ENCODE measurements around the gene SMCO2. TPM values are rescaled to one million over a fixed set of nuclear protein-coding genes. Genes with fewer than 3 reads are reported as not detected.

Gene SMCO2
- total and polyA plus RNA-seq, 7 experiments from 2014 or later = 0.99 TPM; not detected in 6

DNA sequence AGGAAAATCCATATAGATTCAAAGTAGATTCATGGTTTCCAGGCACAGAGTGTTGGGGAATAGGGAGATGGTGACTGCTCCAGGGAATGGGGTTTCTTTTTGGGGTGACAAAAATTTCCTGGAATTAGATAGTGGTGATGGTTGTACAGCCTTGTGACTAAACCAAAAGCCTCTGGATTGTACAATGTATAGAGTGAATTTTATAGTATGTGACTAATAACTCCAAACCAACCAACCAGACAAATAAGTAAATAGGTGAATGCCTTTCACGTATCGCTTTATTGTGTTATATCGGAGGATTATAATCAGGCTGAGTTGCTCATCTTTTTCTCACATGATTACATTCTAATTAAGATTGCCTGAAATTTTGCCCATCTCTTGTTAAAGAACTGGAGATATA is 52.8 kb downstream of the SMCO2 start:
- Histone ChIP-seq H3K36me3 (ENCODE audit: control insufficient read depth in 2 of 3, insufficient read depth in 3 of 3, low read length in 3 of 3) (no peaks in the 10 kb centered on the region), H3K4me3 (ENCODE audit: low read length) (no peak overlapping the region), H3K27ac (ENCODE audit: low read depth, low read length) (no peak overlapping the region), H3K9me3 (ENCODE audit: control insufficient read depth in 2 of 3, low read length in 3 of 3) (no peaks in the 10 kb centered on the region), H3K27me3 (ENCODE audit: control insufficient read depth in 2 of 2, insufficient read depth in 2 of 2, low read length in 2 of 2) (no peaks in the 10 kb centered on the region), H3K4me1 (ENCODE audit: control insufficient read depth in 2 of 2, insufficient read depth in 2 of 2, low read length in 2 of 2) (no peaks in the 10 kb centered on the region)
- Mint-ChIP-seq H3K36me3 (peaks cover 0 to 30% (median 0%) of the 10 kb centered on the region in 5 donors), H3K27me3 (peaks cover 0 to 24% (median 10%) of the 10 kb centered on the region in 5 donors), H3K27ac (no peak overlapping the region), H3K9me3 (peaks cover 0 to 12% (median 0%) of the 10 kb centered on the region in 11 donors), H3K4me1 (peaks cover 0 to 39% (median 11%) of the 10 kb centered on the region in 7 donors), H3K4me3 (no peak overlapping the region)
- CTCF ChIA-PET = no interaction called here
- no peak for ATAC-seq
- intact Hi-C loops (cut with micrococcal nuclease) = loop anchor here in 1 of 2 donors (10.0 kb wide), 1 partner anchor 65 kb away; no protein-coding TSS in a partner anchor
- POLR2A ChIA-PET = no interaction called here
- DNase-seq = no peak

DNA sequence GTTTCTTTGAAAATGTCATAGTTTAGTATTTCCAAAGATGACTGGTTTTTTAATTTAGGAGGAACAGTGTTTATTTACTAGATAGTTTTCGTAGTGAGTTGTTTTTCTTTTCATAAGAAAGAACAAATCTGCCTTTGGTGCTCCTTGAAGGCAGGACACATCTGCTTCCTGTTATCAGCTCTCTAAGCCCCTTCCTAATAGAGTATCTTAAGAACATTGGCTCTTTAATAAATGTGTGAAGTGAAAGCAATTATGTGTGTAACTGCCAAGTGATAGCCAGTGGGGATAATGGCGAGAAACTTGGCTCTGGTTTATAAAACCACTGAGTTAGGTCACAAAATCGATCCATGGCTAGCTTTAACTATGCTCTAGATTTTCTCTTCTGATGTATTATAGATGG is 54.0 kb downstream of the SMCO2 start:
- Mint-ChIP-seq H3K9me3 (peaks cover 0 to 12% (median 0%) of the 10 kb centered on the region in 11 donors), H3K4me1 (peaks cover 0 to 39% (median 11%) of the 10 kb centered on the region in 7 donors), H3K4me3 (no peak overlapping the region), H3K36me3 (peaks cover 0 to 24% (median 0%) of the 10 kb centered on the region in 5 donors), H3K27ac (no peak overlapping the region), H3K27me3 (peaks cover 0 to 24% (median 10%) of the 10 kb centered on the region in 5 donors)
- Histone ChIP-seq H3K9me3 (ENCODE audit: control insufficient read depth in 2 of 3, low read length in 3 of 3) (no peaks in the 10 kb centered on the region), H3K4me1 (ENCODE audit: control insufficient read depth in 2 of 2, insufficient read depth in 2 of 2, low read length in 2 of 2) (no peaks in the 10 kb centered on the region), H3K36me3 (ENCODE audit: control insufficient read depth in 2 of 3, insufficient read depth in 3 of 3, low read length in 3 of 3) (no peaks in the 10 kb centered on the region), H3K27ac (ENCODE audit: low read depth, low read length) (no peak overlapping the region), H3K4me3 (ENCODE audit: low read length) (no peak overlapping the region), H3K27me3 (ENCODE audit: control insufficient read depth in 2 of 2, insufficient read depth in 2 of 2, low read length in 2 of 2) (no peaks in the 10 kb centered on the region)
- ChIA-PET POLR2A (no interaction called here), CTCF (no interaction called here)
- DNase-seq (no peak), ATAC-seq (no peak)
- intact Hi-C loops (cut with micrococcal nuclease) = no loop called here

DNA sequence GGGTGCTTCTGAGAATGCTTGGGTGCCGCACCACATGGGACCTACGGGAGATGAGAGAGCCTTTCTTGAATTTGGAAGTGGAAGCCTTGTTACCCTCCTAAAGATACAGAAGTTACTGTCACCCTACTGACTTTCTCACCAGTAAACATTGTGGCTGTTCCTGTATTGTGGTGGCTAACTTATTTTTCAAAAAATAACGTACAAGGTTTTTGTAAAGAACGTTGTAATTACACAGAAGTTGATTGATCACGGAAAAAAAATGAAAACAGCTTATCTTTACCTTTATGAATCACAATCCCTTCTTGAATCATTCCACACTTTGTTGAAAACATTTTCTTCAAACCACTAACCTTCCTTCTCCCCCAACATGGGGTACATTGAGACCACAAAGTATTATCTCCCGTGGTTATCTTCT is 55.5 kb downstream of the SMCO2 start:
- Histone ChIP-seq H3K27ac (ENCODE audit: low read depth, low read length) (no peak overlapping the region), H3K9me3 (ENCODE audit: control insufficient read depth in 2 of 3, low read length in 3 of 3) (no peaks in the 10 kb centered on the region), H3K4me3 (ENCODE audit: low read length) (no peak overlapping the region), H3K4me1 (ENCODE audit: control insufficient read depth in 2 of 2, insufficient read depth in 2 of 2, low read length in 2 of 2) (no peaks in the 10 kb centered on the region), H3K27me3 (ENCODE audit: control insufficient read depth in 2 of 2, insufficient read depth in 2 of 2, low read length in 2 of 2) (no peaks in the 10 kb centered on the region), H3K36me3 (ENCODE audit: control insufficient read depth in 2 of 3, insufficient read depth in 3 of 3, low read length in 3 of 3) (no peaks in the 10 kb centered on the region)
- ChIA-PET POLR2A (no interaction called here), CTCF (no interaction called here)
- ATAC-seq = no peak
- H3K27me3 Mint-ChIP-seq = peaks cover 0 to 19% (median 10%) of the 10 kb centered on the region in 5 donors
- peaks cover 0 to 18% (median 0%) of the 10 kb centered on the region in 11 donors for H3K9me3 Mint-ChIP-seq
- H3K27ac Mint-ChIP-seq = peak overlapping the region in 3 of 9 donors; percentile 6 to 83 (median 28)
- no peak for DNase-seq
- peak overlapping the region in 7 of 10 donors; percentile 6 to 62 (median 12) for H3K4me3 Mint-ChIP-seq
- intact Hi-C loops (cut with micrococcal nuclease) = no loop called here
- peaks cover 0 to 24% (median 0%) of the 10 kb centered on the region in 5 donors for H3K36me3 Mint-ChIP-seq
- H3K4me1 Mint-ChIP-seq = peaks cover 0 to 39% (median 11%) of the 10 kb centered on the region in 7 donors

DNA sequence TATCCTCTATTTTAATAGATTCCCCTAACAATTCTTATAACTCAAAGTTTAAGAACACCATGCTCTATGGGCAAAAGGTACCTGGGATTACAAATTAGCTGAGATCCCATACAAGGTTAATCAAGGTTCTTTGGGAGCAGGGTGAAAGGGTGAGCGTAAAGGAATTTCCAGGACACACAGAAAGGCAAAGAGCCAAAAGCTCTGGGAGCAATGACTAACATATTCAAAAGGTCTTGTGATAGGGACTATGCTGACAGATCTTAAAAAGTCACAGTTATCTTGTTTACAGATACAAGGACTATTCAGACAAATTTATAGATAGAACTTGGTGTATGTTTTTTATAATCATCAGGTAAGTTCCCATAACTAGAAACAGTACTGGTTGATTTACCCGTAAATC is 58.0 kb downstream of the SMCO2 start:
- Histone ChIP-seq H3K9me3 (ENCODE audit: control insufficient read depth in 2 of 3, low read length in 3 of 3) (no peaks in the 10 kb centered on the region), H3K4me1 (ENCODE audit: control insufficient read depth in 2 of 2, insufficient read depth in 2 of 2, low read length in 2 of 2) (no peaks in the 10 kb centered on the region), H3K4me3 (ENCODE audit: low read length) (no peak overlapping the region), H3K36me3 (ENCODE audit: control insufficient read depth in 2 of 3, insufficient read depth in 3 of 3, low read length in 3 of 3) (no peaks in the 10 kb centered on the region), H3K27ac (ENCODE audit: low read depth, low read length) (no peak overlapping the region), H3K27me3 (ENCODE audit: control insufficient read depth in 2 of 2, insufficient read depth in 2 of 2, low read length in 2 of 2) (no peaks in the 10 kb centered on the region)
- Mint-ChIP-seq H3K36me3 (peaks cover 0 to 11% (median 0%) of the 10 kb centered on the region in 5 donors), H3K9me3 (peaks cover 0 to 8% (median 0%) of the 10 kb centered on the region in 11 donors), H3K4me3 (no peak overlapping the region), H3K4me1 (peaks cover 0 to 17% (median 11%) of the 10 kb centered on the region in 7 donors), H3K27ac (no peak overlapping the region), H3K27me3 (peaks cover 0 to 15% (median 5%) of the 10 kb centered on the region in 5 donors)
- DNase-seq (no peak), ATAC-seq (no peak)
- ChIA-PET CTCF (no interaction called here), POLR2A (no interaction called here)
- intact Hi-C loops (cut with micrococcal nuclease) = no loop called here

DNA sequence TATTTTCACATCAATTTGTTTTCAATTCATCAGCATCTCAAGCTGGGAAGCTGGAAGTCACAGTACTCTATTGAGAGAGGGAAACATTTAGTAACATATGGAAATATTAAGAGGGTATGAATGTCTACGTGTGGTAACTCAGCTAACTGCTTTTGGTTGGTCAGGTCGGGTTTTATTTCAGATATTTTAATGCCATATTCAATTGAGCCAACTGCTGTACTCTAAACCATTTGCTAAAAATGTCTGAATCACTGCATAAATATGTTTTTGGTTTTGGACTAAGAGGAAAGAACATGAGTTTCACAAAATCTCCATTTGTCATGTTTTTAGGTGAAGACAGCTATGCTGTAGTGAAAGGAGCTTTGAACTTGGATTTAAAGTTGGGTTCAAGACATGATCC is 58.6 kb downstream of the SMCO2 start:
- ATAC-seq = no peak
- H3K27me3 Mint-ChIP-seq = peaks cover 0 to 12% (median 5%) of the 10 kb centered on the region in 5 donors
- H3K27ac Mint-ChIP-seq = no peak overlapping the region
- H3K9me3 Mint-ChIP-seq = peaks cover 0 to 8% (median 0%) of the 10 kb centered on the region in 11 donors
- no peak overlapping the region for H3K4me3 Mint-ChIP-seq
- no peak overlapping the region for H3K4me3 ChIP-seq (ENCODE audit: low read length)
- no peaks in the 10 kb centered on the region for H3K27me3 ChIP-seq (ENCODE audit: control insufficient read depth in 2 of 2, insufficient read depth in 2 of 2, low read length in 2 of 2)
- H3K9me3 ChIP-seq (ENCODE audit: control insufficient read depth in 2 of 3, low read length in 3 of 3) = no peaks in the 10 kb centered on the region
- H3K27ac ChIP-seq (ENCODE audit: low read depth, low read length) = no peak overlapping the region
- H3K36me3 ChIP-seq (ENCODE audit: control insufficient read depth in 2 of 3, insufficient read depth in 3 of 3, low read length in 3 of 3) = no peaks in the 10 kb centered on the region
- DNase-seq = no peak
- ChIA-PET POLR2A (no interaction called here), CTCF (no interaction called here)
- H3K4me1 ChIP-seq (ENCODE audit: control insufficient read depth in 2 of 2, insufficient read depth in 2 of 2, low read length in 2 of 2) = no peaks in the 10 kb centered on the region
- H3K36me3 Mint-ChIP-seq = peaks cover 0 to 11% (median 0%) of the 10 kb centered on the region in 5 donors
- H3K4me1 Mint-ChIP-seq = peaks cover 0 to 16% (median 11%) of the 10 kb centered on the region in 7 donors
- intact Hi-C loops (cut with micrococcal nuclease) = no loop called here

DNA sequence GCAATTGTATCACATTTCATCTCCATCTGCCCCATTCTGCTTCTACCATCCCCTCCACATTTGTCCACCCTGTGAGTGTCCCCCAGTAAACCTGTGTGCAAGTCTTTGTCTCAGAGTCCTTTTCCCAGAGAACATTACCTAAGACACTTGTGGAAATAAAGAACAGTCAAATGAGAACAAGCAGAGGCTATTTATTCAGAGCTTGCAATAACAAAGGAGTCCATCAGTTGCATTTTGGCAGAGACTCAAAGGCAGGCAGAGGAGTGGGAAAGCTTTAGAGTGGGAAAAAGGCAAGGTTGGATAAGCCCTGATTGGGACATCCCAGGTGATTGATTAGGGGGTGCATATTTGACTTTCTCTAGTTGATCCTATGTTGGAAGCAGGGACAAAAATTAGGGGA is 59.2 kb downstream of the SMCO2 start:
- DNase-seq = no peak
- no peaks in the 10 kb centered on the region for H3K9me3 ChIP-seq (ENCODE audit: control insufficient read depth in 2 of 3, low read length in 3 of 3)
- no peak overlapping the region for H3K27ac Mint-ChIP-seq
- no peak for ATAC-seq
- H3K36me3 Mint-ChIP-seq = peaks cover 0 to 11% (median 0%) of the 10 kb centered on the region in 5 donors
- no peak overlapping the region for H3K4me3 Mint-ChIP-seq
- H3K4me1 Mint-ChIP-seq = peaks cover 0 to 12% (median 11%) of the 10 kb centered on the region in 7 donors
- H3K27me3 Mint-ChIP-seq = peaks cover 0 to 16% (median 5%) of the 10 kb centered on the region in 5 donors
- no peak overlapping the region for H3K27ac ChIP-seq (ENCODE audit: low read depth, low read length)
- intact Hi-C loops (cut with micrococcal nuclease) = no loop called here
- ChIA-PET CTCF (no interaction called here), POLR2A (no interaction called here)
- no peaks in the 10 kb centered on the region for H3K36me3 ChIP-seq (ENCODE audit: control insufficient read depth in 2 of 3, insufficient read depth in 3 of 3, low read length in 3 of 3)
- peaks cover 0 to 8% (median 0%) of the 10 kb centered on the region in 11 donors for H3K9me3 Mint-ChIP-seq
- no peaks in the 10 kb centered on the region for H3K27me3 ChIP-seq (ENCODE audit: control insufficient read depth in 2 of 2, insufficient read depth in 2 of 2, low read length in 2 of 2)
- no peaks in the 10 kb centered on the region for H3K4me1 ChIP-seq (ENCODE audit: control insufficient read depth in 2 of 2, insufficient read depth in 2 of 2, low read length in 2 of 2)
- no peak overlapping the region for H3K4me3 ChIP-seq (ENCODE audit: low read length)

DNA sequence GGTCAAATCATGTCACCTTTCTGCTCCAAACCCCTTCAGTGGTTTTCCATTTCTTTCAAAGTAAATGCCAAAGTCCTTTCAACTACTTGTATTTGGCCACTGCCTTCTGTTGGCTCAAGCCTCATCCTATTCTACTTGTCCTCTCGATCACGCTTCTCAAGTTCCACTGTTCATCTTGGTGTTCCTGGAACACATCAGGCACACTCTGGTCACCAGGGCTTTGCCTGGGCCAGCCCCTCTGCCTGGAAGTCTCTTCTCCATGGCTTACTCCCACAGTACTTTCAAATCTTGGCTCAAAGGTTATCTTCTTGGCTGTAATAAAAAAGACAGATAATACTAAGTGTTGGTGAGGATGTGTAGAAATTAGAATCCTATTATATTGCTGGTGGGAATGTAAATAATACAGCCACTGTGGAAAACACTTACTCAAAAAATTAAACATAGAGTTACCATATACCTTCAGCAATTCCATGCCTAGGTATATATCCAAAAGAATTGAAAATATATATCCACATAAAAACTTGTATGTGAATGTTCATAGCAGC is 60.2 kb downstream of the SMCO2 start:
- CTCF ChIA-PET = no interaction called here

More for the DNA sequence above, 60.2 kb downstream of the SMCO2 start:
- Histone ChIP-seq H3K36me3 (ENCODE audit: control insufficient read depth in 2 of 3, insufficient read depth in 3 of 3, low read length in 3 of 3) (no peaks in the 10 kb centered on the region), H3K4me3 (ENCODE audit: low read length) (no peak overlapping the region), H3K27me3 (ENCODE audit: control insufficient read depth in 2 of 2, insufficient read depth in 2 of 2, low read length in 2 of 2) (no peaks in the 10 kb centered on the region), H3K27ac (ENCODE audit: low read depth, low read length) (no peak overlapping the region), H3K9me3 (ENCODE audit: control insufficient read depth in 2 of 3, low read length in 3 of 3) (no peaks in the 10 kb centered on the region), H3K4me1 (ENCODE audit: control insufficient read depth in 2 of 2, insufficient read depth in 2 of 2, low read length in 2 of 2) (no peaks in the 10 kb centered on the region)
- Mint-ChIP-seq H3K27me3 (peaks cover 0 to 22% (median 2%) of the 10 kb centered on the region in 5 donors), H3K4me1 (peaks cover 0 to 8% (median 8%) of the 10 kb centered on the region in 7 donors), H3K27ac (no peak overlapping the region), H3K4me3 (no peak overlapping the region), H3K9me3 (peaks cover 0 to 8% (median 0%) of the 10 kb centered on the region in 11 donors), H3K36me3 (peaks cover 0 to 11% (median 0%) of the 10 kb centered on the region in 5 donors)
- no peak for ATAC-seq
- no peak for DNase-seq
- intact Hi-C loops (cut with micrococcal nuclease) = no loop called here
- POLR2A ChIA-PET = no interaction called here
